GM12878 (cell line): ENCODE results near the gene UBXN11. TPM values are rescaled to one million over a fixed set of nuclear protein-coding genes. Genes with fewer than 3 reads are reported as not detected.

Experiments
- ATAC-seq: fragments of 200-7000 bp; cut with Tn5 transposase; 3 replicates; pipeline ENCODE4 v1.9.1; 2020; ENCODE audit warnings: mild to moderate bottlenecking, moderate library complexity
- BruUV-seq: library from RNA; stranded (reverse); fragments of 400-500 nt; replicated peaks from 2 replicates; lab custom pipeline; 2021; lab: Mats Ljungman, UMichigan
- CTCF ChIA-PET: fragments of 300-600 bp; sonication (Branson Sonifier 250); formaldehyde crosslinking; extraction: SDS; loops from one replicate; lab custom pipeline; 2021; ENCODE audit warnings: inconsistent platforms; lab: Yijun Ruan, JAX
- POLR2A ChIA-PET: fragments of 350-600 bp; formaldehyde crosslinking; extraction: SDS; loops from one replicate; lab custom pipeline; 2021; ENCODE audit warnings: inconsistent platforms; lab: Charles Lee
- RAD21 ChIA-PET: fragments of 300-600 bp; sonication (Branson Sonifier 250); formaldehyde crosslinking; loops from one replicate; lab custom pipeline; 2023; ENCODE audit warnings: antibody characterized with exemption; ENCODE audit not compliant: unreplicated experiment; lab: Charles Lee
- SMC1A ChIA-PET: fragments of 300-600 bp; sonication (Branson Sonifier 250); formaldehyde crosslinking; loops from one replicate; lab custom pipeline; 2023; ENCODE audit not compliant: unreplicated experiment, uncharacterized antibody; lab: Charles Lee
- DNase-seq: peaks from one replicate; pipeline ENCODE4 v3.0.0-alpha.2; 2011; ENCODE audit warnings: low read depth, low spot score
- FAIRE-seq: peaks from 3 replicates; lab custom pipeline; 2011; peaks lifted over from hg19 to GRCh38; lab: Jason Lieb, UNC
- H2AFZ ChIP-seq: 2 replicates; pipeline ENCODE4 v1.6.0; 2011; ENCODE audit warnings: low read depth, low read length, control low read depth; ENCODE audit not compliant: control insufficient read depth
- H3K27ac ChIP-seq: 2 replicates; pipeline ENCODE4 v1.5.1; 2011; ENCODE audit warnings: control low read depth; ENCODE audit not compliant: control insufficient read depth, insufficient read depth
- H3K27me3 ChIP-seq, 2 experiments: replicated peaks in 1 of 2; 2 replicates each; pipeline versions ENCODE4 v1.6.0 to v1.6.1; 2011; ENCODE audit warnings: low read length in 1 of 2; ENCODE audit not compliant: control insufficient read depth in 2 of 2, insufficient read depth in 2 of 2
- H3K36me3 ChIP-seq, 2 experiments: 2 replicates each; pipeline ENCODE4 v1.5.1; 2011; ENCODE audit warnings: low read length in 1 of 2; ENCODE audit not compliant: control insufficient read depth in 2 of 2, insufficient read depth in 2 of 2
- H3K4me1 ChIP-seq: 2 replicates; pipeline ENCODE4 v1.6.1; 2011; ENCODE audit warnings: mild to moderate bottlenecking, low read length, moderate library complexity, mixed read lengths; ENCODE audit not compliant: control insufficient read depth, insufficient read depth
- H3K4me2 ChIP-seq: 2 replicates; pipeline ENCODE4 v1.6.0; 2011; ENCODE audit warnings: control low read depth; ENCODE audit not compliant: control insufficient read depth, insufficient read depth
- H3K4me3 ChIP-seq: fragments of 200-600 bp; sonication (generic); 2 replicates; pipeline ENCODE4 v1.5.1; 2016
- H3K79me2 ChIP-seq: 2 replicates; pipeline ENCODE4 v1.6.0; 2011; ENCODE audit warnings: low read length; ENCODE audit not compliant: control insufficient read depth, insufficient read depth
- H3K9ac ChIP-seq: 2 replicates; pipeline ENCODE4 v1.8.0; 2011; ENCODE audit warnings: low read length, control low read depth, mixed read lengths; ENCODE audit not compliant: control insufficient read depth, insufficient read depth
- H3K9me3 ChIP-seq: replicated peaks from 3 replicates; pipeline ENCODE4 v1.5.1; 2011; ENCODE audit warnings: mild to moderate bottlenecking, low read length; ENCODE audit not compliant: control insufficient read depth, insufficient read depth
- H4K20me1 ChIP-seq: 2 replicates; pipeline ENCODE4 v1.6.0; 2011; ENCODE audit not compliant: control insufficient read depth, insufficient read depth
- ATF7 ChIP-seq: fragments of 450-650 bp; IDR thresholded peaks from 2 replicates; pipeline ENCODE4 v1.6.1; 2016; ENCODE audit warnings: low read depth, mild to moderate bottlenecking
- CBX5 ChIP-seq: sonication (generic); IDR thresholded peaks from 2 replicates; pipeline ENCODE4 v1.6.1; 2016; ENCODE audit warnings: low read depth, moderate library complexity, mild to moderate bottlenecking, inconsistent platforms
- TARDBP ChIP-seq: IDR thresholded peaks from 2 replicates; pipeline ENCODE4 v1.6.1; 2016; ENCODE audit warnings: borderline replicate concordance
- TCF12 ChIP-seq: IDR thresholded peaks from 2 replicates; pipeline ENCODE4 v1.6.1; 2011; ENCODE audit warnings: low read depth, mild to moderate bottlenecking, low read length
- ZNF24 ChIP-seq: fragments of 450-650 bp; IDR thresholded peaks from 2 replicates; pipeline ENCODE4 v1.6.1; 2017; ENCODE audit warnings: antibody characterized with exemption, mild to moderate bottlenecking
- WGBS: methylation state at CpG from one replicate; pipeline ENCODE4 v1.1.6; 2016; ENCODE audit warnings: low lambda C conversion rate; ENCODE audit not compliant: insufficient replicate concordance, insufficient coverage; ENCODE audit errors: missing lambda C conversion rate; 5-methylcytosine and 5-hydroxymethylcytosine counted together
- in situ Hi-C: fragments of 300-500 bp; cut with MboI; formaldehyde crosslinking; loops from 9 replicates; pipeline ENCODE4 v1.14.3; 2018; ENCODE audit warnings: mixed read lengths
- intact Hi-C: fragments of 100-400 bp; cut with micrococcal nuclease; formaldehyde crosslinking; loops from one replicate; pipeline ENCODE4 v1.14.2; 2022; ENCODE audit not compliant: unreplicated experiment
- polyA plus RNA-seq, 11 experiments: library from polyadenylated mRNA; depleted of rRNA in 4 of 11; unstranded in 6 of 11; stranded (reverse) in 5 of 11; fragments of >200 nt; fragmentation: Nextera tagmentation in 4 of 11; fragmentation: Illumina TruSeq in 1 of 11; extraction: Ambion mirVana in 4 of 11; extraction: Trizol in 1 of 11; gene quantifications; 1 replicate in 1 of 11; 2 replicates in 10 of 11; pipeline versions ENCODE4 v1.2.1 to v1.2.3, GENCODE V29; 2011 to 2016; ENCODE audit warnings: inconsistent platforms in 2 of 11, missing spikeins in 2 of 11, low read depth in 1 of 11
- total RNA-seq, 4 experiments: library from RNA; depleted of rRNA in 3 of 4; stranded (reverse); fragments of >200 nt in 3 of 4; fragmentation: Illumina TruSeq in 1 of 4; extraction: Trizol in 1 of 4; gene quantifications; 2 replicates each; pipeline versions ENCODE4 v1.2.1 to v1.2.3, GENCODE V29; 2013 to 2021

UBXN11 gene
- total and polyA plus RNA-seq, 10 of the 15 experiments (the other 5 are each of a cell fraction or from before 2014, with no cell fraction given), result 0.32 to 34.4 (median 9.6) TPM

DNA sequence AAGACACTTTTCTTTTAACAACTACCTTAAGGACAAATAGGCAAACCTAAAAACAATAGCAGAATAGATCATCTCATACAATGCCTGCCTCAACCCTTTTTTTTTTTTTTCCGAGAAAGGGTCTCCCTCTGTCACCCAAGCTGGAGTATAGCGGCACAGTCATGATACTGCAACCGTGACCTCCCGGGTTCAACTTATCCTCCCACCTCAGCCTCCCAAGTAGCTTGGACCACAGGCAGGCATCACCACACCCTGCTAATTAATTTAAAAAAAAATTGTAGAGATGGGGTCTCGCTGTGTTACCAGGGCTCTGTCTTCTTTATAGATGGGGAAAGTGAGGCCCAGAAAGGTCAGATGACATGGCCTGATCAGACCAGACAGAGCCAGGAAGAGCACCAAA lies 18.6 kb downstream of the UBXN11 start:
- Histone ChIP-seq H3K9me3 (no peaks in the 10 kb centered on the region), H3K27me3 (no peaks in the 10 kb centered on the region), H3K79me2 (no peaks in the 10 kb centered on the region), H3K4me1 (peaks cover 77% of the 10 kb centered on the region), H2AFZ (0 out of 2 replicates have a peak overlapping the region, but pooled peaks have one; percentile 63), H3K4me2 (peak overlapping the region; percentile 49; the same call in 1 of the 2 replicates), H3K9ac (peak overlapping the region; percentile 49; the same call in 1 of the 2 replicates), H3K36me3 (peaks cover 0 to 2% of the 10 kb centered on the region in 2 experiments; a peak in 1 of 4 replicates), H3K27ac (peak overlapping the region; percentile 86), H3K4me3 (peak overlapping the region; percentile 12; the same call in 1 of the 2 replicates), H4K20me1 (no peaks in the 10 kb centered on the region)
- CTCF ChIA-PET, result interaction anchor here (0.7 to 18.0 kb wide), 17 partner anchors 8 to 578 kb away, joined by 3 to 879 read pairs (median 7); partner anchors contain the start of genes CD52, CEP85, SH3BGRL3 and UBXN11
- RAD21 ChIA-PET, result interaction anchor here (1.1 to 8.7 kb wide), 13 partner anchors 8 to 144 kb away, joined by 3 to 477 read pairs (median 7); partner anchors contain the start of genes CD52, CEP85, DHDDS and SH3BGRL3
- no peak for FAIRE-seq
- no peak for TF ChIP-seq ATF7
- no peak for TF ChIP-seq CBX5
- no peak for TF ChIP-seq ZNF24
- no peak for TF ChIP-seq TARDBP
- no peak for TF ChIP-seq TCF12
- POLR2A ChIA-PET, result interaction anchor here (0.7 to 9.2 kb wide), 8 partner anchors 8 to 340 kb away, joined by 3 to 253 read pairs (median 7); partner anchors contain the start of genes CD52, SH3BGRL3 and UBXN11
- no peak for ATAC-seq
- WGBS, result 41% methylated on average over 5 of the region's 5 CpGs
- SMC1A ChIA-PET, result interaction anchor here (0.9 to 11.1 kb wide), 13 partner anchors 8 to 145 kb away, joined by 3 to 474 read pairs (median 5); partner anchors contain the start of genes CD52, DHDDS and SH3BGRL3
- in situ Hi-C loops, result loop anchor here (5.0 kb wide), 1 partner anchor 34 kb away; no protein-coding TSS in a partner anchor
- intact Hi-C loops, result no loop called here
- DNase-seq, result no peak
- no TSS peak for BruUV-seq
